ENCODE results near the gene TMEFF1.

The TMEFF1 gene

DNA sequence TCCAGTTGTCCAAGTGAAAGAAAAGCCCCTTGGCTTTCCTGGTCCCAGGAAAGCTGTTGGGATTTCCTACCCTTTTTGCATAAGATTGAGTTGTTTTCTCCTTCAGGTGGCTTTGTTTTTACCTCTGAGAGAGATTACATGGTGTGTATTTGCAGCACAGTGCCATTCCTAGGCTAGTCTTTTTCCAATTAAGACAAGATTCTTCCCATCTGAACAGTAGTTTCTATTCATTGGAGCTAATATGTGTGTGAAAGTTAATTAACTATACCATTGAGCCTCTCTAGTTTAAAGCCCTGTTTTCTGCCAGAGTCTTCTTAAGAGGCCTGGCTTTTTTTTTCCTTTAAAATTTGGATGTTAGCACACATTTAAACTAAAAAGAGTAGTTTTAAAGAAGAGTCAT is 25.9 kb upstream of the TMEFF1 start:
- no peak for DNase-seq (ENCODE audit: low read depth in 2 of 2)

DNA sequence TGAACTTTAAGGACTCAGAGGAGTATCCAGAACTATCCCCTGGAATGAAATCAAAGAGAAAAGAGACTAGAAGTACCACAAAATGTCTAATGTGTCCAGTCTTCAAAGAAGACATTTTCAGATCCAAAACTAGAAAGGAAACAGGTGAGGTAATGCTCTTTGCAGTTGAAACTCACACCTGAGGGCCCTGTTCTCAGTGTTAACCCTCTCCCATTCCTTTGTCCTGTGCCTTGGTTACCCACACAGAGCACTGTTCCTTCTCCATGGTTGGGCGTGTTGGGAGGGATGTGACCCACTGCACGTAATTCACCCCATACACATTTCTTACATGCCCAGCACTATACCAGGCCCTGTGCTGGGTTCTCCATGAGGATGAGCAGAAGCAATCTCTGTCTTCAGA is 24.7 kb upstream of the TMEFF1 start:
- no peak for DNase-seq (ENCODE audit: low read depth in 2 of 2)

DNA sequence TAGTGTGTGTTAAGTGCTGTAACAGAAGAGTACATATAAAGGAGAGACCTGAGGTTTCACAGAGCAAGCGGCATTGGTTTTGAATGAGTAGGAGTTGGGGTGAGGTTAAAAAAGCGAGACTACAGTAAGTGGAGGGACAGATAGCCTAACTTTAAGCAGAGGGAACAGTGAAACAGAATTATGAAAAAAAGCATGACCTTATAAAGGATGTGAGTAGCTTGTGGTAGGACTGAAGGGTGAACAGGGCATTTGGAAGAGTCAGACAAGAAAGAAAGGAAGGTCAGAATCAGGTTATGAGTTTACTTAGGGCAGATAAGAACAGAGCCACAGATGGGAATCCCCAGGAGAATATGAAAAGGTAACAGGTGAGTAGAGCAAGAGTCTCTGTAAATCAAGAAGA is 23.5 kb upstream of the TMEFF1 start:
- DNase-seq (ENCODE audit: low read depth in 2 of 2), result no peak

DNA sequence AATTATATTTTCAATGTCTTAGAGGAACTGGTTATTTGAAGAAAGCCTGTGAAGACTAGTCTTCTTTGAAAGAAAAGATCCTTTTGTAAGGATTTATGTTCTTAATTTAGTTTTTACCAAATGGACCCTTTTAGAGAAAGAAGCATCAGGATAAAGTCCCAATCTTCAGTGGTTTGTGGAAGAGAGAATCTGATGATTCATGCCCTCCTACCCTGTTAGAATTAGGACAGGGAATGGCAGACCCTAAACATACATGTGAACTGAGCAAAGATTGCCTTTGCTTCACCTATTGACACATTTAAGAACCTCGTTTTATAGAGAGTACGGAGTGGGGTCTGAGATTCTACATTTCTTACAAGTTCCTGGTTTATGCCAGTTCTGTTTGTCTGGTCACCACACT is 20.1 kb upstream of the TMEFF1 start:
- DNase-seq (ENCODE audit: low read depth in 2 of 2), result no peak

DNA sequence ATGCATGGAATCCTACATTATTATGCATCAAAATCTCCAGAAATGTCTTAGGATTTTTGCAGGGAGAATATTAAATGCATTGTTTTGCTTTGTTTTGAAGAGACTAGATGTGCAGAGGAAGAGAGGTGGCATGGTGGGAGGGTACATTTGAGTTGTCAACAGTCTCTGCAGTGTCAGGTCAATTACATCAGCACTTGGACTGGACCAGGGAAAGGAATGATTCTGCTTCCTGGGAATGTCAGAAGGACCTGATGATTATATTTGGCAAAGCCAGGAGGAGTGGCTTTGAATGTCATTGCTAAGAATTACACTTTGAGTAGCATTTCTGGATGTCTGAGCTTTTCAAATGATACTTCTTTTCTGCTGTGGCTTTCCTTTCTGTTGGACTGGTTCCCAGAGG is 17.5 kb upstream of the TMEFF1 start:
- no peak for DNase-seq (ENCODE audit: low read depth in 2 of 2)

DNA sequence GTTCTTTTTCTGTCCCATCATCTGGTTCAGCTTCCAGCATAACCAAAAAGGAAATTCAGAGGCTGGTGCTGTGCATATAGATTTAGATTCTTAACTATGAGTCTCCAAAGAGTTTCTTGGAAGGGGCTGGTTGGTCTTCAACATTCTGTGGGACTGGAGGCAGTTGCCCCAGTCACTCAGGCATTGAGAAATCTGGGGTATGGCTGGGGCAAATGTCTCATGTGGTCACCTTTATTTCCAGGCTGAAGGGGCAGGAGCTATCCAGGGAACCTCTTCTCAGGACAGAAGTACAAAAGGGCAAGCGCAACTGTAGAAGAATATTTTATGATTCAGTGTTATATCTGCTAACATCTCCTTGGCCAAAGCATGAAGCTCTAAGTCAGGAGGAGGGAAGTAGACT is 15.4 kb upstream of the TMEFF1 start:
- no peak for DNase-seq (ENCODE audit: low read depth in 2 of 2)

DNA sequence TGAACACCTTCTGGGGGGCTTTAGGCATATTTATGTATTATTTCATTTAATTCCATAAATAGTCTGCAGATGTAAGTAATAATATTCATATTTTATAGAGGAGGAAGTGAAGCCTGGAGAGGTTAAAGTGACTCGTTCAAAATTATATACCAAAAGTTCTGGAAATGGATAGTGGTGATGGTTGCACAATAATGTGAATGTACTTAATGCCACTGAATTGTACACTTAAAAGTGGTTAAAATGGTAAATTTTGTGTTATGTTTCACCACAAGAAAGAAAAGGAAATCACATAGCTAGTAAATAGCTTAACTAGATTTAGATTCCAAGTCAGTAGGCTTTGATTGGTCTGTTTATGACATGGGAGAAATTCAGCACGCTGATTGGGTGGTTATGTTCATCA is 13.0 kb upstream of the TMEFF1 start:
- DNase-seq (ENCODE audit: low read depth in 2 of 2), result no peak

DNA sequence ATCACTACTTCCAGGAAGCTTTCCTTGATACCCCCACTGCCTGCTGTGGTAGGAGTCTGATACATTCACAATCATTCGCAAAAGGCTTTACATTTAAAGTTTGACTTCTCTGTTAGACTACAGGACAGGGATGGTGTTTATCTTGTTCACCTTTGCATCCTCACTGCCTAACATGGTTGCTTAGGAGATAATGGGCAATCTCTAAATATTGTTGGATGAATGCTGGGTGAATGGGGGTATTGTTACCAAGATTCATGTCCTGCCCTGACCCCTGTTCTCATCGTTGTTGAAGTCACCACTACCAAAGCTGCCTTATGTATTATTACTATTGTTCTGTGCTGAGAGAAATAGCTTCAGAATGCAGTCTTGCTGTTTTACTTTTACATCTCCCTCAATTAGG is 7.7 kb upstream of the TMEFF1 start:
- no peak for DNase-seq (ENCODE audit: low read depth in 2 of 2)

DNA sequence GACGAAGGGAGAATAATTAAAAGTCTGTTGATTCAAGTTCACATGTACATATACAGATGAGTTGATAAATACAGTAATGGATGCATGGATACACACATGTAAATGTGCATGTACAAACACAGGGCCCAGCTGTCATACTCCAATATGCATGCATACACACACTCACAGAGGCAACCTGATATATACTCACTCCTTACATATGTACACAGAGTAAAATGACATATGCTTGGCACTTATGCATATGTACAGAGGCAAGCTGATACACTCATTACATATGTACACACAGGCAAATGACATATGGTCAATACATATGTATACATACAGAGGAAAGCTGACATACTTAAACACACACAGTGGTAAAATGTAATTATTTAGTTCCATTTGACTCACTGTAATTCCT is 7.2 kb upstream of the TMEFF1 start:
- no peak for DNase-seq (ENCODE audit: low read depth in 2 of 2)

DNA sequence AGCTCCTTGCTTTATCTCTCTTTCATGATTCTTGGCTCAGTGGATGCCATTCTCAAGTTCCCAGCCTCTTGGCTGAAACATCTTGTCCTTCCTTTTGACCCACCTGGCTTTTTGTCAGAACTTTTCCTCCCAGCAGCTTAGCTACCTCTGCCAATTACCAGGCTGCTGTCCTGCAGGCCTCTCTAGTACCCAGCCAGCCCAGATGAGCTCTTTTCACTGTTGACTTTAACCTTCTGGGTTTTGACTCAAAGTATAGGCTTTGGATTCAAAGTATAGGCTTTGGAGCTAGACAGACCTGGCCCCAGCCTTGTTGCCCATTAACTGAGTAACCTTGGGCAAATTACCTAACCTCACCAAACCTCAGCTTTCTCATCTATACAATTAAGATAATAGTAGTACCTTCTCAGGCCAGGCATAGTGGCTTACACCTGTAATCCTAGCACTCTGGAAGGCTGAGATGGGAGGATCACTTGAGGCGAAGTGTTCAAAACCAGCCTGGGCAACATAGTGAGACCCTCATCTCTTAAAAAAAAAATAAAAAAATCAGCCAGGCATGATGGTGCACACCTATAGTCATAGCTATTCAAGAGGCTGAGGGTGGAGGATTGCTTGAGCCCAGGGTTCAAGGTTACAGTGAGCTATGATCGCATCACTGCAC is 6.6 kb upstream of the TMEFF1 start:
- no peak for DNase-seq (ENCODE audit: low read depth in 2 of 2)

DNA sequence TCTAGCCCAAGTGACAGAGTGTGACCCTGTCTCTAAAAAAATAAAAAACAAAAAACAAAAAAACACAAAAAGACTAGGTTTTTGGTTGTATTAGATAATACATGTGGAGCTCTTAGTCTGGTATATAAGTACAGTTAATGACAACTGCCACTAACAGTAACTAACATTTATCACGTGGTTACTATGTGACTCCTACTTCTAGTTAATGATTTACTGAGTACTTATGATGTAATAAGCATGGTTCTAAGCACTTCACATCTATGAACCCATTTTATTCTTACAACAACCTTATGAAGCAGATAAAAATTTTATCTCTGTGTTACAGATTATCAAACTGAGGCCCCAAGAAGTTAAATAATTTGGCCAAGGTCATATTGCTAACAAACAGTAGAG is 6.1 kb upstream of the TMEFF1 start:
- DNase-seq (ENCODE audit: low read depth in 2 of 2), result no peak

DNA sequence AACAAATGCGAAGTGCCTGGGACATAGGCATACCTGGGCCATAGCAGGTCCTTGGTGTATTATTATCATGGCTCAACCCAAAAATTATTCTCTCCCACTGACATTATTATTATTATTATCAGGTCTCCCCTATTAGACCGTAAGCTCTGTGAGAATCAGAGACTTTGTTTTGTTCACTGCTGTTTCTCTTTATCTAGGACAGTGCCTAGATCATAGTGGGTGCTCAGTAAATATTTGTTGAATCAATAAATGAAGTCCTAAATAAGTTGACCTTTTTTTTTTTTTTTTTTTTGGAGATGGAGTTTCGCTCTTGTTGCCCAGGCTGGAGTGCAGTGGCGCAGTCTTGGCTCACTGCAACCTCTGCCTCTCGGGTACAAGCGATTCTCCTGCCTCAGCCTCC is 4.9 kb upstream of the TMEFF1 start:
- DNase-seq (ENCODE audit: low read depth in 2 of 2), result no peak

DNA sequence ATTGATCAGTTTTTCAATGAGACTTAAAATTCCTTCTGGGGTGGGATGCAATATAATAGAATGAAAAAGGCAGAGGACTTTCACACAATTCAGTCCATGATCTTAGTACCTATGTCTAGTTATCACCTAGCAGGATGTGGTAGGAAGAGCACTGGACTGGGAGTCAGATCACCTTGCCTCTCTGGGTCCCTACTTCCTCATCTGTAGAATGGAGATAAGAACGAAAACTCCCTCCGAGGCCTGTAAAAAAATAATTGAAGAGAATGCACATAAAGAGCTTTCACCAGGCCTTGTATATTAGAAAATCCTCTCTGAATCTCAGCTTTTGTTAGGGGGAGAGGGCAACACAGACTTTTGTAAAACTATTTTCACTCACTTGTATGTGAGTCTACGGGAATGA is 681 bp upstream of the TMEFF1 start:
- DNase-seq (ENCODE audit: low read depth in 2 of 2), result no peak

DNA sequence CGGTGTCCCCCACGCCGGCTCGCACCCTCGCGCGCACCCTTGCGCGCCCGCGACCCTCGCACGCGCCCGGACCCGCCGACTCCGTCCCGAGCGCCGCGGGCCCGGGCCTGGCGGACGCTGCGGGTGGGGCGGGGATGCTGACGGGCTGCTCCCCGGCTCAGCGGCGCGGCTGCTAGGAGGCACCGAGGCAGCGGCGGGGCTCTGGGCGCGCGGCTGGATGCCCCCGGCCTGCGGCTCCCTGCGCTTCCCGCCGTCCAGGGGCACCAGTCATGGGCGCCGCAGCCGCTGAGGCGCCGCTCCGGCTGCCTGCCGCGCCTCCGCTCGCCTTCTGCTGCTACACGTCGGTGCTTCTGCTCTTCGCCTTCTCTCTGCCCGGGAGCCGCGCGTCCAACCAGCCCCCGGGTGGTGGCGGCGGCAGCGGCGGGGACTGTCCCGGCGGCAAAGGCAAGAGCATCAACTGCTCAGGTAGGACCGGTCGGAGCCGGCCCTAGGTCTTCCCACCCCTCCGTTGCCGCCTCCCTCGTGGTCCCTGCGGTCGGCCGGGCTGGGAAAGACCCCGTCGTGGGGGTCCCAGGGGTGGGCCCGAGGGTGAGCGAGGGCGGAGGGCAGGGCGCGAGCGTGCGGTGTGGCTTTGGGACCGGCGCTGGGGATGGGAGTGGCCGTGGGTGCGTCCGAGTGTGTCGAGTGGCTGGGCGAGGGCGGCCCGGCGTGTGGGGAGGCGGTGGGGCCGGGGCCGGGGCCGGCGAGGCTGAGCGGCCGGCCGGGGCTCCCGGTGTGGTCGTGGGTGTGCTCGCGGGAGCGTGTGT is 530 bp downstream of the TMEFF1 start:
- DNase-seq (ENCODE audit: low read depth in 2 of 2), result no peak

DNA sequence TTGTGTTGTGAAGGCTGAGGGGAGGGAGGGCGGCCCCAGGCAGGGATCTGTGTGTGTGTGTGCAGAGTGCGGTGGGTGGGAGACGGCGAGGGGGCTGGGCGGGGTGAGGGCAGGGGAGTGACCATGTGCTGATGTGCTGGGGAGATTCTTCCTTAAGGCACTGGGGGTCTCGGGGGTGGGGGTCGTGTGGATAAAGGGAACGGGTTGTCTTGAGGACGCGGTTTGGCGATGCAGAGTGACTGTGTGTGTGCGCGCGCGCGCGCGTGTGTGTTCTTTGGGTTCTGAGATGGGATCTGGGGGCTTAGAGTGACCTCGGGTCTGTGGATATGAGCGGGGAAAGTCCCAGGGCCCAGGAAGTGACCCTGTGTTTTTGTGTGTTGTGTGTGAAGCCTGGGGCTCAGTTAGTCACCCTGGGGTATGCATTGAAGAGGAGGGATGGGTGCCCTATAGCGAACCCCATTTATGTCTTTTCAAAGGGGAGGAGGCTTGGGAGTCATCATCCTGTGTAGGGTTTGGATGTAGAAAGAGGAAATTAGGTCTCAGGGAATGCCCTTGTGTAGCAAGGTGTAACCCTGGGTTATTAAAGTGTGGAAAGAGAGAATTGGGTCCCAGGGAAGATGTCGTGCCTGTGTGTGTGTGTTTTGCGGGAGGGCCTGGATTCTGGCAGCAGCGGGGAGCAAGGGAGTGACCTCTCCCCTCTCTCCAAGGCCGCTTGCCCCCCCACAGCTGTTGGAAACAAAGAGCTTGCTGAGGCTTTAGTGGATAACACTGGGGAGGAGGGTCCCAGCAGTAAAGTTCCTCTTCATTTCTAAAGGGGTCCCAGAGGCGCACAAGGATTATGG is 1.4 kb downstream of the TMEFF1 start:
- no peak for DNase-seq (ENCODE audit: low read depth in 2 of 2)

DNA sequence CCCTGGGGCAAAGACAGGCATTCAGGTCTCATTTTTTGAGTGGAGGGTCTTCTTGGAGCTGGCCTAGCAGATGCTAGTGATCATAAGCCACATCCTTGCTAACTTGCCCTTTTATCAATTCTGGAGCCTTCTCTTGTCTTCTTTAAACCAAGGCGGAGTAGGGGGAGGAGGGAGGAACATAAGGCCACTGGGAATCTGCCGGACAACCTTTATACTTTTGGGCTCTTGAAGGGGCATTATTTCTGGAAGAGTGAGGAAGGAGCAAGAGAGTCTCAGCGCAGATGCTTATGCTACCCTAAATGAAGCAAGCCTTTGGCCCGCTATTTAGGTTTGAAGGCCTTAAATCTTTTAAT is 2.0 kb downstream of the TMEFF1 start:
- no peak for DNase-seq (ENCODE audit: low read depth in 2 of 2)

DNA sequence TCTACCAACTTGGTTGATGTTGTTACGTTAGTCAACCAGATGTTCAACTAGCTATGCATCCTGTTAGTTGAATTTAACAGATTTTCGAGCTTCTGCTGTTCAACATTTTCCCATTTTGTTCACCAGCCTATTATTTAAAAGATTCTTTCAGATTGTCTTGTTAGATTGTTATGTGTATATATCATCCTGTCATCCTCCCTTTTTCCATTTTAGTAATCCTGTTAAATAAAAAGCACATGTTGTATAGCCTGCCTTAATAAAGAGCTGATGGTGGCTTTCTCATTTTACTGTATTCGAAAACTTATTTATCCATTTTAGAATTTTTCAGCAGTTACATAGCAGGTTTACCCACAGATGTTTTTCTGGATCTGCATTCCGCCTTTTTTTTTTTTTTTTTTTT is 4.3 kb downstream of the TMEFF1 start:
- DNase-seq (ENCODE audit: low read depth in 2 of 2), result peak; percentile 49 to 55

DNA sequence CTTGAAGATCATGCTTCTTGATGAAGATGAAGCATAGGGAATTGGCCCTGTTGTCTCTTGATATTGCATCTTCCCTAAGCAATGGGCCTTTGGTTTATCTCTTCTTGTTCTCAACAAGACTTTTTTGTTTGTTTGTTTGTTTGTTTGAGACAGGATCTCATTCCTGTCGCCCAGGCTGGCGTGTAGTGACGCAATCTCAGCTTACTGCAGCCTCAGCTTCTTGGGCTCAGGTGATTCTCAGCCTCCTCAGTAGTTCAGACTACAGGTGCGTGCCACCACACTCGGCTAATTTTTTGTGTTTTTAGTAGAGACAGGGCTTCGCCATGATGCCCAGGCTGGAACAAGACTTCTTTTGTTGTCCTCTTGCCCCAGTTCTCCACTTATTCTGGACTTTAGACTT is 5.2 kb downstream of the TMEFF1 start:
- DNase-seq (ENCODE audit: low read depth in 2 of 2), result no peak

DNA sequence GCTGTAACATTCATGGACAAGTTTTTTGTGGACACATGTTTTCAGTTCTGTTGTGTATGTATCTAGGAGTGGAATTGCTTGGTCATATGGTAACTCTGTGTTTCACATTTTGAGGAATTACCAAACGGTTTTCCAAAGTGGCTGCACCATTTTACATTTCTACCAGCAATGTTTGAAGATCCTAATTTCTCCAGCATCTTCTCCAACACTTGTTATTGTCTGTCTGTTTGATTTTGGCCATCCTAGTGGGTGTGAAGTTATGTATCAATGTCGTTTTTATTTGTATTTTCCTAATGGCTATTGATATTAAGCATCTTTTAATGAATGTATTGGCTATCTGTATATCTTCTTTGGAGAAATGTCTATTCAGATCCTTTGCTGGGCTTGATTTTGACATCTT is 6.9 kb downstream of the TMEFF1 start:
- DNase-seq (ENCODE audit: low read depth in 2 of 2), result no peak

DNA sequence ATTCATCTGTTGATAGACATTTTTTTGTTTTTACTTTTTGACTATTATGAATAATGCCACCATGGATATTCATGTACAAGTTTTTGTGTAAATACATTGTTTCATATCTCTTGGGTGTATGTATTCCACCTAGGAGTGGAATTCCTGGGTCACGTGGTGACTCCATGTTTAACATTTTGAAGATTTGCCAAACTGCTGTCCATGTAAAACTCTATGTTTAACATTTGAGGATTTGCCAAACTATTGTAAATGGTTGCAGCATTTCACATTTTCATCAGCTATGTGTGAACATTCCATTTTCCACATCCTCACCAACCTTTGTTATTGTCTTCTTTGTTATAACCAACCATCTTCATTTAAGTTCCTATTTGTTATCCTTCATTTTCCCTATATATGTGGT is 12.2 kb downstream of the TMEFF1 start:
- no peak for DNase-seq (ENCODE audit: low read depth in 2 of 2)

DNA sequence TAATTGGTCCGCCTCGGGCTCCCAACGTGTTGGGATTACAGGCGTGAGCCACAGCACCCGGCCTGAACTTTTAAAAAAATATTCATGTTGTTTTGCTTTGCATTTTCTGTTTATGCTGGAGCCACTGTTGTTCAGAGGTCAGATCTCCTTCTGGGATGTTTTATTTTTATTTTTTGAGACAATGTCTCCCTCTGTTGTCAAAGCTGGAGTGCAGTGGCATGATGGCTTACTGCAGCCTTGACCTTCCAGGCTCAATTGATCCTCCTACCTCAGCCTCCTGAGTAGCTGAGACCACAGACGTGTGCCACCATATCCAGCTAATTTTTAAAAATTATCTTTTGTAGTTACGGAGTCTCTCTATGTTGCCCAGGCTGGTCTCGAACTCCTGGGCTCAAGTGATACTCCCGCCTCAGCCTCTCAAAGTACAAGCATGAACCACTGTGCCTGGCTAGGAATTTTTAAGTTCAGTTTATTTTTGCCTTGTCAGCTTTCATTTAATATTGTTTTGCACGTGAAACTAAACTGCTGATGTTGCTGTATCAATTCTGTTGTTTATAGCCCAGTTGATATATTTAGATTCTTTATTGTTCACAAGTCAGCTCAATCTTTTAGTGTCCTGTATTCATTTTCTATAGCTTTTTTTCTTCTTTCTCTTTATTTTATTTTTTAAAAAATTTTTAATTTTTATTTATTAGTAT is 13.7 kb downstream of the TMEFF1 start:
- DNase-seq (ENCODE audit: low read depth in 2 of 2), result no peak

DNA sequence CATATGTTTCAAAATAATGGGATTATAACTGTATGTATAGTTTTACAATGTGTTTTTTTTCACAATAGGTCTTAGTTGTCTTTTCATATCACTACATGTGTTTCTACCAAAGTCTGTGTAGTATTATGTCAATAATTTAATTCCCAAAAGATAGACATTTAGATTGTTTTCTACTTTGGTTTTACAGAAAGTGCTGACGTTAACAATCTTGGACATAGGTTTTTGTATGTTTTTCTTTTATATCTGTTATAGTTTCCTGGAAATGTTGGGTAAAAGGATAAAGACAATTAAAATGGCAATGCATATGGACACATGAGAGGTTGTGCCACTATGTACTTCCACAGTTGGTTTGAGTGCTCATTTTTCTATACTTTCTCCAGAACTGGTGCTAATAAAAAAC is 15.2 kb downstream of the TMEFF1 start:
- no peak for DNase-seq (ENCODE audit: low read depth in 2 of 2)

Data from fibroblast of skin of left biceps (primary cell).